A549 (cell line): Measurements from ENCODE around the gene GOLGA8B.

Experiments
- CEBPB ChIP-seq, 2 experiments: fragments of >200 bp in 1 of 2; sonication (Bioruptor Twin) in 1 of 2; formaldehyde crosslinking in 1 of 2; IDR thresholded peaks; 2 replicates each; pipeline ENCODE4 v1.6.1; 2012 to 2016
- CHD4 ChIP-seq: fragments of 200-600 bp; sonication (generic); IDR thresholded peaks from 2 replicates; pipeline ENCODE4 v1.6.1; 2016; ENCODE audit warnings: antibody characterized with exemption, mild to moderate bottlenecking, borderline replicate concordance
- CTCF ChIP-seq: fragments of >200 bp; sonication (Bioruptor Twin); formaldehyde crosslinking; IDR thresholded peaks from 3 replicates; pipeline ENCODE4 v1.5.1; 2016
- EP300 ChIP-seq, 2 experiments: fragments of >200 bp; sonication (Bioruptor Twin); formaldehyde crosslinking; IDR thresholded peaks; 2 replicates in 1 of 2; 3 replicates in 1 of 2; pipeline ENCODE4 v1.6.1; 2016 to 2017
- ESRRA ChIP-seq: fragments of 150-350 bp; IDR thresholded peaks from 2 replicates; pipeline ENCODE4 v1.6.1; 2014; ENCODE audit warnings: mild to moderate bottlenecking, low read length, borderline replicate concordance
- FOSL2 ChIP-seq, 2 experiments: fragments of 450-650 bp in 1 of 2; fragments of >200 bp in 1 of 2; sonication (Bioruptor Twin) in 1 of 2; formaldehyde crosslinking; IDR thresholded peaks; 2 replicates each; pipeline versions ENCODE4 v1.5.0 to v1.6.1; 2016 to 2020; ENCODE audit warnings: mild to moderate bottlenecking in 1 of 2, moderate library complexity in 1 of 2
- MAX ChIP-seq: IDR thresholded peaks from 2 replicates; pipeline ENCODE4 v1.6.1; 2012
- MYC ChIP-seq: IDR thresholded peaks from 2 replicates; pipeline ENCODE4 v1.6.1; 2012; ENCODE audit warnings: mild to moderate bottlenecking, inconsistent platforms, low read length, improper control_type of control experiment, borderline replicate concordance
- PHF8 ChIP-seq: fragments of 200-600 bp; sonication (generic); IDR thresholded peaks from 2 replicates; pipeline ENCODE4 v1.6.1; 2016; ENCODE audit warnings: low read depth, mild to moderate bottlenecking, antibody characterized with exemption, moderate library complexity, borderline replicate concordance
- POLR2A ChIP-seq: IDR thresholded peaks from 2 replicates; pipeline ENCODE4 v1.6.1; 2012; ENCODE audit warnings: mild to moderate bottlenecking, low read length
- POLR2AphosphoS2 ChIP-seq: conservative IDR thresholded peaks from 2 replicates; pipeline ENCODE4 v1.6.1; 2012; ENCODE audit warnings: low read length, improper control_type of control experiment, inconsistent platforms
- RNF2 ChIP-seq: fragments of 200-600 bp; sonication (generic); IDR thresholded peaks from 2 replicates; pipeline ENCODE4 v1.6.1; 2016; ENCODE audit warnings: low read depth, mild to moderate bottlenecking, antibody characterized with exemption, moderate library complexity, borderline replicate concordance
- SREBF2 ChIP-seq: fragments of 450-650 bp; IDR thresholded peaks from 2 replicates; pipeline ENCODE4 v1.6.1; 2014; ENCODE audit warnings: mild to moderate bottlenecking, moderate library complexity

GRCh38 chr15:34620814-34621213 is 37.4 kb upstream of the GOLGA8B start:
- no peak for TF ChIP-seq CTCF
- no peak for TF ChIP-seq EP300 (IDR thresholded peaks at IDR 0.05)
- TF ChIP-seq SREBF2: no peak
- TF ChIP-seq CEBPB (IDR thresholded peaks at IDR 0.05): no peak
- TF ChIP-seq MAX: no peak
- TF ChIP-seq POLR2AphosphoS2: no peak
- no peak for TF ChIP-seq PHF8
- no peak for TF ChIP-seq POLR2A
- no peak for TF ChIP-seq MYC
- no peak for TF ChIP-seq ESRRA
- no peak for TF ChIP-seq RNF2
- TF ChIP-seq CHD4: no peak
- TF ChIP-seq FOSL2 (IDR thresholded peaks at IDR 0.05): no peak
- no peak for TF ChIP-seq FOSL2 (CRISPR knock-in tag; IDR thresholded peaks at IDR 0.05)
